ENCODE results near the gene DYNC1I1.

DYNC1I1 gene

DNA sequence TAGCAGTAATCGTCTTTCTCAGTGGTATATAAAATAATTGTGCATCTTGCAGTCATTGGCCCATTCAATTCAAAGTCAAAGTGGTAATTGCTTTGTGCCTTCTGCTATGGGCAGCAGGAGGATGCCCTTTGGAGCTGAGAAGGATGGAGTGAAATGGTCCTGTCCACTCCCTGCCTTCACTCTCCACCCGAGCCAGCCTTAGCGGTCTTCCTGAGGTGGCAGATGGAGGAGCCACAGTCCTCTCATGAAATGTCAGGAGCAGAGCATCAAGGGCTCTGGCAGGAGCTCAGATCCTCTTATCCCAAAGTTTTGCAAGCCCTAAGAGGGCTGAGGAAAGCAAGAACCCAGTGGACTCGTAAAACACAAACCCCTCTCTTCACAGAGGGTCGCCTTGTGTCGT lies 199.4 kb downstream of the DYNC1I1 start:
- DNase-seq (ENCODE audit: low read depth): no peak

DNA sequence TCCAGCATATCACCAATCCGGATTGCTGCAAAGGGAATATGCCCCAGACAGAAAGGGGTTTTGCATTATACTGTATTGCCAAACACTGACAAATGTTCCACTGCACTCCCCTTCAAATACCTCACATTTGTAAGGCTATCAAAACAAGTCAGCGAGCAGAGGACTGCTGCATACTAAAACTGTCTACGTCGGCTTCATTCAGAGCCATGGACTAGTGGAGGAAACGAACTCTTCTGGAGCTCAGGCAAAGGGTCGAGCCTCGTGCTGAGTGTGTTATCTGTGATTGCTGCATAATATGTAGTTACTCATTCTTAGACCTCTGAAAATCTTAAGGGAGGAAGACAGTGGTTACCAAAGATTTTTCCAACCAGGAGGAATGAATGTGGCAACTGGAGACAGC lies 200.2 kb downstream of the DYNC1I1 start:
- DNase-seq (ENCODE audit: low read depth): no peak

DNA sequence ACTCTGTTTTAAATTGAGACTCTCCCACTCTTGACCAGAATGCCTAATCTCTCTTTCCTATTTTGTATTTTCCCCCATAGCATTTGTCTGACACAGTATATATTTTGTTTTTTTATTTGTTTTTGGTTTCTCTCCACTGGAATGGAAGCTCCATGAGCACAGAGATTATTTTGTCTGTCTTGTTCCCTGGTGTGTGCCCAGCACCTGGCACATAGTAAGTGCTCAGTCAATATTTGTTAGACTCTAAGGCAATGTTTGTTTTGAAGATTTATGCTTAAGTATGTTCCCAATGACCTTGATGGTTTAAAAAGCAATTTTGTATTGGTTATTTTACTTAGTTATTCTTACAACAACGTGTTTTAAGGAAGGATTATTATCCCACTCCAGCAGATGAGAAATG lies 201.8 kb downstream of the DYNC1I1 start:
- DNase-seq (ENCODE audit: low read depth): no peak

- DNase-seq (ENCODE audit: low read depth): no peak
Observed at GRCh38 chr7:95976369-95977060, 204.2 kb downstream of the DYNC1I1 start.

DNA sequence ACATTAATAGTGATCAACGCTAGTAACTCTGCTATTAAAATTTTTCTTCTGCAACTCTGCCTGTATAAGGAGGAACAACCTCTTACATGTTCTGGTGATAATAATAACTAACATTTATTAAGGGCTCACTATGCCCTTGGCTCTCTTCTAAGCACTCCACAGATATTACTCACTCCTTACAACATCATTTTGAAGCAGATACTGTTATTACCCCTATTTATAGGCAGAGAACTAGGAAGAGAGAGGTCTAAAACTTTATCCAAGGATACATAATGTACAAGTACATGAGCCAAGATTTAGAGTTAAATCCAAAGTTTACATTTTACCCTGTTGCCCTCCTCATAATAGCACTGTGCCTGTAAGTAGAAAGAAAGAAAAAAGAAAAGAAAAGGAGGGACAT lies 205.6 kb downstream of the DYNC1I1 start:
- DNase-seq (ENCODE audit: low read depth): no peak

- DNase-seq (ENCODE audit: low read depth): no peak
Observed at GRCh38 chr7:95980167-95980566, 207.8 kb downstream of the DYNC1I1 start.

GRCh38 chr7:95980706-95981105 lies 208.4 kb downstream of the DYNC1I1 start:
- DNase-seq (ENCODE audit: low read depth): no peak

- DNase-seq (ENCODE audit: low read depth): no peak
Observed at GRCh38 chr7:95986178-95986764, 213.9 kb downstream of the DYNC1I1 start.

GRCh38 chr7:95989301-95989700 lies 216.9 kb downstream of the DYNC1I1 start:
- DNase-seq (ENCODE audit: low read depth): no peak

DNA sequence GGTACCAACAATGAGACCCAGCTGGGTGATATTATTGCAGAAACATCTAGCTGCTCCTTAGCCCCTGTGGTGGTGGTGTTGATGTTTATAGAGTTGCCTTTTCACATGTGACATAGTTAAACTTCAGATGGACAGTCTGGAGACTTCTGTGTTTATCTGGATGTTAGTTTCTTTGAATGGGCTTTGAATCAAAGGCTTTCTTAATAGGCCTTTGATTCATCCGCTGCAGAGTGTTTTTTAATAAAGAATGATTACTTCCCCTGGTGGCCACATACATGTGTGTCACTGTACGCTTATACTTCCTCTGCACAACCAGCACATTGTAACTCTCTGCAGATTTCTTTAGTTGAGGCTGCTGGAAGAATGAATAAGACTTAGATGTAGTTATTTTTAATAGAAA lies 221.0 kb downstream of the DYNC1I1 start:
- DNase-seq (ENCODE audit: low read depth): no peak

DNA sequence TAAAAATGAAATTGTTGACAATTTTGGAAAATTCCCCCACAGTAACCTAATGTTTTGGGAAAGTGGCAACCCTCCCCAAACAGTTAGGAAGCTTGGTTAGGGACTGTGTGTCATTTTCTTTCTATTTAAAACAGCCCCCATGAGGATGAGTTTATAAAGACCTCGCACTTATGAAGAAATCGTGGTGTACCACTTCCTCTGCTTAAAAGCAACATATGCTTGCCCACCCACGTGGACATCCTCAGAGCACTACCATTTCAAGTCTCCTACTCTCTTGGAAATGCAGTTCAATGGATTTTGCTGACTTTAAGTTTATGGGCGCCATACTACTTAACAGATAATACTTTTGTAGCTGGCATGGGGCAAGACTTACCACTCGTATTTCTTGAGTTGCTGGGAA lies 223.8 kb downstream of the DYNC1I1 start:
- no peak for DNase-seq (ENCODE audit: low read depth)

- no peak for DNase-seq (ENCODE audit: low read depth)
Observed at GRCh38 chr7:95996886-95997285, 224.5 kb downstream of the DYNC1I1 start.

DNA sequence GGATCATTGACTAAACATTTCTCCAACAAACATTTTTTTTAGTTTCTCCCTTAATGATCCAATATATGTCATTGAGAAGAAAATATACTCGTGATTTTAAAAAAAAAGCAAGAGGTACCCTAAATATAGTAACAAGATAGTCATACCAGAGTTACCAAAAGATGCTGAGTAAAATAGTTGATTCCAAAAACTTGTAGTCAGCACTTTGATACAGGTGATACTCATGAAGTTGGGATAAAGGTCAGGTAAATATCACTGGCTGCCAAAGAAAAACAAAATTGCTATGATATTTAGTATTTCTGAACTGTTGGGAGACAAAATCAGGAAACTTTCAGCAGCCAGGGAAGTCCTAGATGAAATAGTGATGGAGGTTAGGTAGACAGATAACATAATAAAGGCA lies 225.3 kb downstream of the DYNC1I1 start:
- DNase-seq (ENCODE audit: low read depth): no peak

- DNase-seq (ENCODE audit: low read depth): no peak
Observed at GRCh38 chr7:95999481-95999880, 227.1 kb downstream of the DYNC1I1 start.

GRCh38 chr7:96004578-96004977 lies 232.2 kb downstream of the DYNC1I1 start:
- no peak for DNase-seq (ENCODE audit: low read depth)

- DNase-seq (ENCODE audit: low read depth): no peak
Observed at GRCh38 chr7:96005271-96005670, 232.9 kb downstream of the DYNC1I1 start.

- DNase-seq (ENCODE audit: low read depth): no peak
Observed at GRCh38 chr7:96009148-96009547, 236.8 kb downstream of the DYNC1I1 start.

DNA sequence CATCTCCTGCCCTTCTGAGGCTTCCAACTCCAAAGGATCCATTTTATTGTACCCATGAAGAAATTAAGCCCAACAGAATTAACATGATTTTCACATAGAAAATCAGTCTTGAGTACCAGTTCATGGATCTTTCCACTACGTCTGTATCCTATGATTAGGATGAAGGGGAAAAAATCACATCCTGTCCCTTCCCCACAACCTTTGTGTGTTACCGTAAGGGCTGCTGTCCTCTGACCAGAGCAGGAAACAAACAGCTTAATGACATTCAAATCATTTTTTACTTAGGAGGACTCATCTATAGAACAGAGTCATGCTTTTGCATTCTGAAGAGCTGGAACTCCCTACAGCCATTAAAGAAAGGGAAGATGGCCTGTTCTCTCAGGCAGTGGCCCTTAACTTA lies 241.5 kb downstream of the DYNC1I1 start:
- DNase-seq (ENCODE audit: low read depth): no peak

DNA sequence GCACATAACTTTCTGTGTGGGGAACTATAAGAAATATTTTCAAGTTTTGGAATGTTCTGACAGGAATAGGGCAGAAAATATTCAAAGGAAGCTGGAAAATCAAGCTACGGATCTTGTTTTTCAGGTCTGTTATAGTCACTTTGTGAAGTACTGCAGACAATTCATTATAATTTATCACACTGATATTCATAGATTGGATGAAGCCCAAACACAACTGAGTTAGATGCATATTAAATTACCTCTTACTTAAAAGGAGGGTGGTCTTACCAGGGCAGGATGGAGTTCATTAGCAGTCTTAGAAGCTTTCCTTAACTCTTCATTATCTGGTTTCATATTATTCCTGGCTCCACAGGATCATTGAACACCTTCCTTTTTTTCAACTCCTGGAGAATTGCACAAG lies 242.3 kb downstream of the DYNC1I1 start:
- DNase-seq (ENCODE audit: low read depth): no peak

DNA sequence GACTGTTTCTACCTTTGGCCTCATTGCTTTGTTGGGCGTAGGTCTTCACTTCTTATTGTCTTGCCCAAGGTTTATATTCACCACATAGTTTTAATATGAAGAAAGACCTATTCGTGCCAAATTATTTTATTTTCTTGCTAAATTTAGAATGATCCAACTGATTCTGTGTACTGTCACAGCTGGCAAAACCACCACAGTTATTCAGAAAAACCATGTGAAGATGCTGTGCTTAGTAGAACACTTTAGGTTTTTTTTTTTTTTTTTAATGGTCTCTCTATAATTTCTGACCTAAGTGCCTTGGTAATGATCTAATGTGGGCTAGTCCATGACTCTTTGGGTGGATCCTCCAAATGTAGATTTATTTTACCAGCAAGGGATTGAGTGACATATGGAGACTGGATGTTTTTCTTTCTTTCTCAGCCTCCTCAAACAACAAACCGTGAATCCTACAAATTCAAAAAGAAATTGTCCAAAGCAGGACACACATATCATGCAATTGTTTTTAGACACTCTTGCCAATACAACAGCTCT lies 243.8 kb downstream of the DYNC1I1 start:
- no peak for DNase-seq (ENCODE audit: low read depth)

DNA sequence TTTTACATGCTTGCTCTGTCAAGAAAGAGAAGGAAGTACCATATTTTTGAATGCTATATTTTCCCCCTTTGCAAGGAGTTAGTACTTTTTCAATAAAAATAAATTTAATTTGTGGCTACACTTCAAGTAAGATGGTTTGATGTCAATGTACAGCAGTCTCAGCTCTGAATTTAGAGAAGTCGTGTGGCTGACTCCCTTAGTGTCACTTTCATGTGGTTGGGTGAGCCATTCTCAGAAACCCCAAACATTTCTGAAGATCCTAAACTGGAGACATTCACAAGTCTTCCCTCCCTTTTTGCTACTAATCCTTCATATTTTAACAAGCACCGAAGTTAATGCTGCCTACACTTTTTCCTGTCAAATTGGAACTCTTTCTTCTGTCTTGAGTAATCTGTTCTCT lies 244.4 kb downstream of the DYNC1I1 start:
- DNase-seq (ENCODE audit: low read depth): no peak

DNA sequence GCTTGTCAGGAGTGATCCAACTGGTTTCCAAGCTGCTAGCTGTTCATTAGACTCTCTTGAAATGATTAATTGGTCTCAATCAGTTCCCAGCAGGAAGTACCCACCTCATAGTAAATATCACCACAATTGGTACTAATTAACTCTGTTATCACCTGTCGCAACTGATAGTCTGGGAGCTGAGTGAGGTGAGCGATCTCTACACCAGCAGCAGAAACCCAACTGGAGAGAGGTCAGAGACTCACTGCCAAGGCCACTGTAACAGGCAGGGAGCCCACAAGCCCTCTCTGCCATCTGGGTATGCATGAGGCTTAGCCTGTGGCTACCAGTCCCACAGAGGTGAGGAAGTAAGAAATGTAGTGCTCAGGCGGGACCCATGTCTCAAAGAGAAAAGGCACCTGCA lies 245.5 kb downstream of the DYNC1I1 start:
- DNase-seq (ENCODE audit: low read depth): no peak

- no peak for DNase-seq (ENCODE audit: low read depth)
Observed at GRCh38 chr7:96021568-96021967, 249.2 kb downstream of the DYNC1I1 start.

- DNase-seq (ENCODE audit: low read depth): no peak
Observed at GRCh38 chr7:96023387-96023786, 251.0 kb downstream of the DYNC1I1 start.
